Stimulated activated memory B cell treated with anti-CD40 and anti-IgM and Interleukin-4, amounts not matched to agents 10 μg/mL and 1 μg/mL and 100 μg/mL, for 72 hours (primary cell): ENCODE results near the gene NAT8.
A peak's percentile ranks its signal among the peaks of the same experiment; 100 is the strongest.
"Not testable (repeated sequence)": the region's sequence is repeated elsewhere in the genome, so short reads cannot be mapped to it uniquely, and the experiment has no call there.

Experiments
- ATAC-seq: fragments of 150-1000 bp; cut with Tn5 transposase; 2 replicates; pipeline ENCODE4 v1.10.0; 2021
- H3K27ac Mint-ChIP-seq: one replicate; pipeline ENCODE4 v1.8.0; 2022; ENCODE audit warnings: mild to moderate bottlenecking, mixed read lengths
- H3K27me3 Mint-ChIP-seq: one replicate; pipeline ENCODE4 v1.8.0; 2022; ENCODE audit warnings: mixed read lengths
- H3K36me3 Mint-ChIP-seq: one replicate; pipeline ENCODE4 v1.8.0; 2022; ENCODE audit warnings: mixed read lengths
- H3K4me1 Mint-ChIP-seq: one replicate; pipeline ENCODE4 v1.8.0; 2022; ENCODE audit warnings: mixed read lengths
- H3K4me3 Mint-ChIP-seq: one replicate; pipeline ENCODE4 v1.8.0; 2022; ENCODE audit warnings: mild to moderate bottlenecking, moderate library complexity, mixed read lengths
- H3K9me3 Mint-ChIP-seq: one replicate; pipeline ENCODE4 v1.8.0; 2022; ENCODE audit warnings: mixed read lengths

Gene NAT8

GRCh38 chr2:73642338-73643018 is at the start of gene NAT8:
TSS of gene NAT8 (minus strand) at chr2:73642422. CDS start at chr2:73641628, 794 bp downstream.
- H3K36me3 Mint-ChIP-seq = no peaks in the 10 kb centered on the region
- no peaks in the 10 kb centered on the region for H3K4me1 Mint-ChIP-seq
- peaks cover 9% of the 10 kb centered on the region for H3K9me3 Mint-ChIP-seq
- no peak within 1 kb of the TSS for H3K27ac Mint-ChIP-seq
- H3K4me3 Mint-ChIP-seq = no peak within 1 kb of the TSS
- peaks cover 45% of the 10 kb centered on the region for H3K27me3 Mint-ChIP-seq
- no peak for ATAC-seq

- H3K27me3 Mint-ChIP-seq = peaks cover 13% of the 10 kb centered on the region
- peak; percentile 72 for ATAC-seq
- not testable (repeated sequence) for H3K4me3 Mint-ChIP-seq, H3K9me3 Mint-ChIP-seq, H3K36me3 Mint-ChIP-seq, H3K4me1 Mint-ChIP-seq, H3K27ac Mint-ChIP-seq
Measured at GRCh38 chr2:73690372-73691088, 48.3 kb upstream of the NAT8 start.

- not testable (repeated sequence) for H3K9me3 Mint-ChIP-seq, H3K4me1 Mint-ChIP-seq, H3K36me3 Mint-ChIP-seq, H3K4me3 Mint-ChIP-seq, H3K27ac Mint-ChIP-seq, ATAC-seq
- peaks cover 15% of the 10 kb centered on the region for H3K27me3 Mint-ChIP-seq
Measured at GRCh38 chr2:73688494-73688893, 46.3 kb upstream of the NAT8 start.

GRCh38 chr2:73685764-73686438 is 43.7 kb upstream of the NAT8 start:
- no peak overlapping the region for H3K4me3 Mint-ChIP-seq
- H3K9me3 Mint-ChIP-seq = peaks cover 5% of the 10 kb centered on the region
- ATAC-seq = no peak
- H3K36me3 Mint-ChIP-seq = no peaks in the 10 kb centered on the region
- no peaks in the 10 kb centered on the region for H3K4me1 Mint-ChIP-seq
- no peak overlapping the region for H3K27ac Mint-ChIP-seq
- peaks cover 22% of the 10 kb centered on the region for H3K27me3 Mint-ChIP-seq

GRCh38 chr2:73684905-73685304 is 42.7 kb upstream of the NAT8 start:
- not testable (repeated sequence) for H3K36me3 Mint-ChIP-seq, ATAC-seq, H3K27ac Mint-ChIP-seq, H3K4me3 Mint-ChIP-seq, H3K4me1 Mint-ChIP-seq, H3K9me3 Mint-ChIP-seq
- H3K27me3 Mint-ChIP-seq = peaks cover 22% of the 10 kb centered on the region

GRCh38 chr2:73684325-73684724 is 42.1 kb upstream of the NAT8 start:
- not testable (repeated sequence) for H3K4me1 Mint-ChIP-seq, H3K36me3 Mint-ChIP-seq, H3K4me3 Mint-ChIP-seq, H3K9me3 Mint-ChIP-seq, H3K27ac Mint-ChIP-seq, ATAC-seq
- peaks cover 22% of the 10 kb centered on the region for H3K27me3 Mint-ChIP-seq

GRCh38 chr2:73679951-73680571 is 37.8 kb upstream of the NAT8 start:
- peaks cover 17% of the 10 kb centered on the region for H3K27me3 Mint-ChIP-seq
- not testable (repeated sequence) for H3K36me3 Mint-ChIP-seq, ATAC-seq, H3K9me3 Mint-ChIP-seq, H3K4me3 Mint-ChIP-seq, H3K4me1 Mint-ChIP-seq, H3K27ac Mint-ChIP-seq

- H3K27ac Mint-ChIP-seq, H3K9me3 Mint-ChIP-seq, ATAC-seq, H3K4me1 Mint-ChIP-seq, H3K36me3 Mint-ChIP-seq, H3K4me3 Mint-ChIP-seq: not testable (repeated sequence)
- peaks cover 17% of the 10 kb centered on the region for H3K27me3 Mint-ChIP-seq
Measured at GRCh38 chr2:73679237-73679636, 37.0 kb upstream of the NAT8 start.

- H3K4me1 Mint-ChIP-seq, H3K4me3 Mint-ChIP-seq, H3K27ac Mint-ChIP-seq, H3K36me3 Mint-ChIP-seq, H3K9me3 Mint-ChIP-seq, ATAC-seq: not testable (repeated sequence)
- peaks cover 15% of the 10 kb centered on the region for H3K27me3 Mint-ChIP-seq
Measured at GRCh38 chr2:73678008-73678407, 35.8 kb upstream of the NAT8 start.

GRCh38 chr2:73676211-73676610 is 34.0 kb upstream of the NAT8 start:
- H3K9me3 Mint-ChIP-seq, H3K36me3 Mint-ChIP-seq, ATAC-seq, H3K27ac Mint-ChIP-seq, H3K4me3 Mint-ChIP-seq, H3K4me1 Mint-ChIP-seq: not testable (repeated sequence)
- H3K27me3 Mint-ChIP-seq = peaks cover 20% of the 10 kb centered on the region

- H3K36me3 Mint-ChIP-seq, ATAC-seq, H3K4me3 Mint-ChIP-seq, H3K9me3 Mint-ChIP-seq, H3K27ac Mint-ChIP-seq, H3K4me1 Mint-ChIP-seq: not testable (repeated sequence)
- peaks cover 30% of the 10 kb centered on the region for H3K27me3 Mint-ChIP-seq
Measured at GRCh38 chr2:73674696-73675157, 32.5 kb upstream of the NAT8 start.

- not testable (repeated sequence) for H3K36me3 Mint-ChIP-seq, H3K4me3 Mint-ChIP-seq, ATAC-seq, H3K27ac Mint-ChIP-seq, H3K4me1 Mint-ChIP-seq, H3K9me3 Mint-ChIP-seq
- H3K27me3 Mint-ChIP-seq = peaks cover 61% of the 10 kb centered on the region
Measured at GRCh38 chr2:73669976-73670375, 27.8 kb upstream of the NAT8 start.

GRCh38 chr2:73667239-73667638 is 25.0 kb upstream of the NAT8 start:
- not testable (repeated sequence) for H3K9me3 Mint-ChIP-seq, H3K36me3 Mint-ChIP-seq, H3K4me3 Mint-ChIP-seq, ATAC-seq, H3K27ac Mint-ChIP-seq, H3K4me1 Mint-ChIP-seq
- H3K27me3 Mint-ChIP-seq = peaks cover 69% of the 10 kb centered on the region

GRCh38 chr2:73654175-73654574 is 12.0 kb upstream of the NAT8 start:
- H3K36me3 Mint-ChIP-seq = no peaks in the 10 kb centered on the region
- peaks cover 12% of the 10 kb centered on the region for H3K27me3 Mint-ChIP-seq
- ATAC-seq = no peak
- peaks cover 2% of the 10 kb centered on the region for H3K9me3 Mint-ChIP-seq
- no peak overlapping the region for H3K27ac Mint-ChIP-seq
- no peak overlapping the region for H3K4me3 Mint-ChIP-seq
- no peaks in the 10 kb centered on the region for H3K4me1 Mint-ChIP-seq

- no peak for ATAC-seq
- Mint-ChIP-seq H3K9me3 (no peaks in the 10 kb centered on the region), H3K27me3 (peaks cover 12% of the 10 kb centered on the region), H3K4me1 (no peaks in the 10 kb centered on the region), H3K36me3 (no peaks in the 10 kb centered on the region), H3K27ac (no peak overlapping the region), H3K4me3 (no peak overlapping the region)
Measured at GRCh38 chr2:73652348-73652747, 10.1 kb upstream of the NAT8 start.
